Activated CD8-positive, alpha-beta memory T cell treated with anti-CD3 and anti-CD28 coated beads for 1 hour (primary cell): ENCODE results near the gene TRAPPC10.
"Not testable (repeated sequence)": the region's sequence is repeated elsewhere in the genome, so short reads cannot be mapped to it uniquely, and the experiment has no call there.

Source experiments
- DNase-seq, 2 donors: peaks; one replicate each; pipeline ENCODE4 v3.0.0-alpha.2; 2020; ENCODE audit warnings: low read depth in 1 of 2; ENCODE audit errors: extremely low read depth in 1 of 2

Gene TRAPPC10

DNA sequence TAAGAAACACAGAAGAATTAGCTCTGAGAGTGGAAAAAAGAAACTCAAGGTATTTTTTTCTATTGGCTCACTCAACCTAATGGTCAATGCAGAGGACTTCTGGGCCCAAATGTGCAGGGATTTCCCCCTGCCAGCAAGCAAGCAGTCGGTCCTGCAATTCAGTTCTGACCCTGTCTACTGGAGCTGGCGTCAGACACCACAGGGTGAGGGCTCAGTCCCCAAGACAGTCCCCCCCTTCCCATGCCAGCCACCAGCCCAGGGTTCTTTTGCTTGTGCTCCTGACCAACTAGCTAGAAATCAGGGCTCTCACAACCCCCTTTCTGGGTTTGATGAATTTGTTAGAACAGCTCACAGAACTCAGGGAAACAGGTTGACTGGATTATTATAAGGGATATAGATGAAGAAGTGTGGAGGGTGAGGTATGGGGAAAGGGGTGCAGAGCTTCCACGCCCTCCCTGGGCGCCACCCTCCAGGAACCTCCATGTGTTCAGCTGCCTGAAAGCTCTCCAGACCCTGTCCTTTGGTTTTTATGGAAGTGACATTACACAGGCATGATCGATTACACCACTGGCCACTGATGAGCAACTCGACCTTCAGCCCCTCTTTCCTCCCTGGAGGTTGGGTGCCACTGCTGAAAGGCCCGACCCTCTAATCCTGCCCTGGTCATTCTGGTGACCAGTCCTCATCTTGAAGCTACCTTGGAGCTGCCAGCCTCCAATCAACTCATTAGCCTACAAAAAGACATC lies 72.6 kb downstream of the TRAPPC10 start:
- no peak for DNase-seq

- no peak for DNase-seq
Measured at GRCh38 chr21:44085491-44086321, 73.6 kb downstream of the TRAPPC10 start.

- DNase-seq: no peak
Measured at GRCh38 chr21:44086636-44087425, 74.7 kb downstream of the TRAPPC10 start.

DNA sequence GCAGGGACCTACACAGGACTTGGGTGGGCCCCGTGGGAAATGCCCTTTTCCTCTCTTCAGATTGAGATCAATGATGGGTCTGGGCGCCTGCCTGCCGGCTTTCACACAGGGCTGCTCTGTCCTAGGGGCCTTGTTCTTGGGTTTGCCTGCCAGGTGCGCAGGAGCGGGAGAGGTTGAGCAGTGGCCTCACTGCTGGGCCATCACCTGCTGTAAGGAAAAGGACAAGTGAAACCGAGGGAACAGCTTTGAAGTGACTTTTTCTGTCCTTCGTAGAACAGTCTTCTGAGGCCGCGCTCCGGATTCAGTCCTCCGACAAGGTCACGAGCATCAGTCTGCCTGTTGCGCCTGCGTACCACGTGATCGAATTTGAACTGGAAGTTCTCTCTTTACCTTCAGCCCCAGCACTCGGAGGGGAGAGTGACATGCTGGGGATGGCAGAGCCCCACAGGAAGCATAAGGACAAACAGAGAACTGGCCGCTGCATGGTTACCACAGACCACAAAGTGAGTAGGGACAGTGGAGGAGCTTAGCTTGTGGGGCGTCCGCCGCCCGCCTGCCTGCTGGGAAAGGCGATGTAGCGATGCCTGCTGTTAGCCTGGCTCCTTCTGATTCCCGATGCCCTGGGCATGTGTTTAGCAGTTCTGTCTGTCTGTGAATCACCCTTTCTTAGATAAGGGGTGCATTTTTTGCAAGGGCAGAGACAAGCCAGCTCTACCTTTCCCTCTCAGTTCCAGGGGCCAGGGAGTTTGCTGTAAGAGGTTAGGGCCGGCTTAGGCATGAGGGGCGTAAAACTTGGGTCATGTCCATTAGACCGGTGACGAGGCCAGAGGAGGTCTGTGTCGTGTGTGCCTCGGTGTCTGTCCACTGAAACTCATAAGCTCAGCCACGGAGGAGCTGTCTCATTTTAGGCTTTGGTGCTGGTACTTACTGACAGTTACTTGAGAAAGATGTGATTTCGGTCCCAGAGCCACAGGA lies 75.6 kb downstream of the TRAPPC10 start:
- DNase-seq: no peak

- DNase-seq: no peak
Measured at GRCh38 chr21:44088401-44088780, 76.3 kb downstream of the TRAPPC10 start.

DNA sequence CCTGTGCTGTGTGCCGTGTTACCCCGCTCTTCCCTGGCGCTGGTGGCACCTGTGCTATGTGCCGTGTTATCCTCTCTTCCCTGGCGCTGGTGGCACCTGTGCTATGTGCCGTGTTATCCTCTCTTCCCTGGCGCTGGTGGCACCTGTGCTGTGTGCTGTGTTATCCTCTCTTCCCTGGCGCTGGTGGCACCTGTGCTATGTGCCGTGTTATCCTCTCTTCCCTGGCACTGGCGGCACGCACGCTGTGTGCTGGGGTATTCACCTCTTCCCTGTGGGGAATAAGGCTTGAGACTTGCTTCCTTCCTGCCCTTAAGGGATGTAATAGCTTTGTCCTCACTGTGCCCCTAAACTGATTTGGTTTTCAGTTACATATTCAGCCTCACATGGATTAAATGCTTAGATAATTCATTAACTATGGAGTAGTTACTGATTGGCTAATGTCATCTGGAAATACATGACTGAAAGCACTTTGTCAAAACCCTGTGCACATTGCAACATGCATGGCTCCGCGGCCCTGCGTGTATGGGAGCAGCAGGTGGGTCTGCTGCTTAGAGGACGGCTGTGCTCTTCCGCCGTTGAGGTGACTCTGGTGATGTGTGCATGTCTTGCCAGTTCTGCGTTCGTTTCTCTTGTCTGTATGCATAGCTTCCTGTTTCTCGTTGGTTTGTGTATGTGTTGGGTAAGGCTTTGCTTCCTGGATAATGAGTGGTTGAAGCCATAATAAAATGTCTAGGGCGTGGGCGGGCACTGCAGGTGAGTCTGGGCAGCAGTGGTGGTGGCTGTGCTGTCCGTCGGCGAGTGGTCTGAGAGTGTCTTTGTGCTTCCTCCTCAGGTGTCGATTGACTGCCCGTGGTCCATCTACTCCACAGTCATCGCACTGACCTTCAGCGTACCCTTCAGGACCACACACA lies 77.1 kb downstream of the TRAPPC10 start:
- no peak for DNase-seq

- no peak for DNase-seq
Measured at GRCh38 chr21:44090325-44090724, 78.2 kb downstream of the TRAPPC10 start.

DNA sequence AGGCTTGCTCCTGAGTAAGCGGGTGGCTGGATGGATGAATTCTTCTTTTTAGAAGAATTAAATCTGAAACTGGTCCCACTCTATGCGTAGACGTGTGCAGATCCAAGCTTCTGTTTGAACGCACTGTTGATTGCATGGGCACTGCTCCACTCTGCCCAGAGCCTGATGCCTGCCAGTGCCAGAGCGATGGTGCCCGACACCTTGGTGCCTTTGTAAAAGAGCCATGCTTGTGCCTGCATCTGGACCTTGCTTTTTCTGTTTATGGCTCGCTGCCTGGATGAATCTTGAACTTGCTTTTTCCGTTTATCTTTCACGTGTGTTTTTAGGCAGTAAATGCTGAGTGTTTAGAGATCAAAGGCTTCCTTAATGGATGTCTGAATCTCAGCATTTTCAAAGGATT lies 80.1 kb downstream of the TRAPPC10 start:
- no peak for DNase-seq

DNA sequence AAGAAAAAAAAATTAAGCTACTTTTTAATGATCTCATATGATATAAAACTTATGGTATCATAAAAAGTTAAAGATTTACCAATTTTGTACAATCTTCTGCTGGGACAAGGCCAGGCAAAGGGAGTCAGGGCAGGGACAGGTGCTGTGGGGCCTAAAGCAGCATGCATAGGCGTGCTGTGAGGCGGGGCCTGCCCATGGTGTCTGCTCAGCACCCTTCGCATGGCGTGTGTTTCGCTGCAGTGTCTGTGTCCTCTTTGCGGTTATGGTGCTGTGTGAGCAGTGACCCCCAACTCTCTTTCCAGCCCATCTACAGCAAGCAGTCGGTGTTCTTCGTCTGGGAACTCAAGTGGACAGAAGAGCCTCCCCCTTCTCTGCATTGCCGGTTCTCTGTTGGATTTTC lies 81.7 kb downstream of the TRAPPC10 start:
- no peak for DNase-seq

DNA sequence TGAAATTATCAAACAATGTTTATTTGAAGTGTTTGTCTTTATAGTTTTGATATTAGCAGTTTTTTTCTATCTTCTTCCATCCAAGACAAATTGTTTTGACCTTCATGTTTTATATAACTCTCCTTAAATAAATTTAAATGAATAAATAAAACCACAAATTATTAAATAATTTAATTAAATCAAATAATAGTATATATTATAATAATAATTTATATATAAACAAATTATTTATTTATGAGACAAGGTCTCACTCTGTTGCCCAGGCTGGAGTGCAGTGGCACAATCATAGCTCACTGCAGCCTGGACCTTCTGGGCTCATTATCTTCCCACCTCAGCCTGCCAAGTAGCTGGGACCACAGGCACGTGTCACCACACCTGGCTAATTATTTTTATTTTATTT lies 82.7 kb downstream of the TRAPPC10 start:
- no peak for DNase-seq

DNA sequence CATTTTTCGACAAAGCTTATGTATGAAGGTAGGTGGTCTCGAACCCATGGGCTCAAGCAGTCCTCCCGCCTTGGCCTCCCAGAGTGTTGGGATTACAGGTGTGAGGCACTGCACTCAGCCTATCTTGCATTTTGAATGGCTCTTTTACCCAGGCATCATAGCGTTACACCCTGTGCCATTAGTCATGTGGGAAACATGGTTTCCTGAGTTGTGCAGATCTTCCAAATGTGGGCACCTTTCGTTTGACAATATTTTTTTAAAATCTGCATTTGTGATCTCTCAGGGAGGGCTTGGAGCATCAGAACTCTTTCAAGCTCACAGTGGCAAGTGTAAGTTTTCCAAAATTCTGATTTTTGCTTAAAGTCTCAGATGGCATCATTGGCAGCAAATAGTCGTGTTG lies 86.4 kb downstream of the TRAPPC10 start:
- not testable (repeated sequence) for DNase-seq

DNA sequence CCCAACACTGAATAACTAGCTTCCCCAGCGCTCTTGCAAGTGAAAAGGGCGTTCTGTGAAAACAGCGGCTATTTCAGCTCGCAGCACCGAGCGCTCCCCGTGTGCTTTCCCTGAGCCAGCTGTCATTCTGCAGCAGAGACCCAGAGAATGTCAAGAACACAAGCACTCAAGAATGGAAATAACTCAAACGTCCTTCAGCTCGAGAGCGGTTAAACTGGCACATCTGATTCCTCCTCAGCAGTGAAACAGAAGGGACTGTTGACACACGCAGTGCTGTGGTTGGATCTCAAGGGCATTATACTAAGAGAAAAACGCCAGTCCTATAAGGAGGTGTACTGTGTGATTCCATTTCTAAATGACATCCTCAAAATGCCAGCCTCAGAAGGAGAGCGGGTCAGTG lies 86.9 kb downstream of the TRAPPC10 start:
- not testable (repeated sequence) for DNase-seq

DNA sequence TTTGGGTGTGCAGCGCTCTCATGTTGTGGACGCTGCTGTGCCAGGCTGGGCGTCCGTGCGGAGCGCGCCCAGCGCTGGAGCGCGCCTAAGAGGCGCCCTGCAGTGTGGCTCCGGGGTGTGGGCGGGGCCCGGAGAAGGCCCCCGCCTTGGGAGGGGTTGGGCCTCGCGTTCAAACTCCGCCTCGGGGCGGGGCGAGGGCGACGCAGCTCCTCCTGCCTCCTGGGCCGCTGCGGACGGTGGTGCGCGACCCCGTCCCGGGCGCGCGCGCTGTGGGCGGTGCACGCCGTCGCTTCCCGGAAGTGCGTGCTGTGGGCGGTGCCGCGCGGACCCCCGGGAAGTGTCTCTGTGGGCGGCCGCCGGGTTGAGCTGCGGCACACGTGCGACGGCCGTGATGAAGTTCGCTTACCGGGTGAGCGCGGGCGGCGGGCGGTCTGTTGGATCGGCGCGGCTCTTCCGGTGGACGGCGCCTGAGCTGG lies 95.0 kb downstream of the TRAPPC10 start, which contains the start of gene PWP2:
Gene PWP2, plus strand, starts transcription at position 374 of the 476 bp plus-strand sequence. Its CDS starts 18 bp downstream, at position 392.
- not testable (repeated sequence) for DNase-seq

DNA sequence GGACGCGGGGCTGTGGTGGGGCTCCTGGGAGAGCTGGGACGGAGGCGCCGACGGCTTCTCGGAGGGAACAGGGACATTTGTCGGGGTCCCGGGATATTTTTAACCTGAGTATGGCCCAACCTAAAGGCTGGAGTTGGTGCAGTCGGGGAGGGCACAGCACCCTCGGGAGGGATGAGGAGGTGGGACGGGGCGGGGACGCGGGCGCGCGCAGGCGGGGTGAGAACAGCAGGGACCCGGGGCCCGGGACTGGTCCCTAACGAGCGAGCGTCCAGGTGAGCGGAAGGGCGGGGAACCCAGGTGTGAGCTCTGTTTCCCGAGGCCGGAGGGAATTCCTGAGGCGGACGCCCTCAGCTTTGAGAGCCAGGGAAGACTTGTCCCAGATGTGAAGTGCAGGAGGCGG lies 95.5 kb downstream of the TRAPPC10 start:
- DNase-seq: not testable (repeated sequence)

GRCh38 chr21:44113702-44114371 lies 101.7 kb downstream of the TRAPPC10 start:
- DNase-seq: not testable (repeated sequence)

DNA sequence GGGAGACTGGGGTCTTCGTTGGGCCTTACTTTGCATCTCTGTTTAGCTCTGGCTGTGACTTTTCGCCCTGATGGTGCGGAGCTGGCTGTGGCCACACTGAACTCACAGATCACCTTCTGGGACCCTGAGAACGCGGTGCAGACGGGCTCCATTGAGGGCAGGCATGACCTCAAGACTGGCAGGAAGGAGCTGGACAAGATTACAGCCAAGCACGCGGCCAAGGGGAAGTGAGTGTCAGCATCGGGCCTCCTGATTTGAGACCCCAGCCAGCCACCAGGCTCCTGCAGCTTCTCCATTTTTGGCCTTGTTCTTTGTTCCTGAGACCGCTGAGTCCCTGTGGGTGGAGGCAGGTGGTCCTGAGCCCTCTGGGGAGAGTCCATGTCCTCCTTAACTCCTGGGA lies 110.0 kb downstream of the TRAPPC10 start:
- DNase-seq: not testable (repeated sequence)

DNA sequence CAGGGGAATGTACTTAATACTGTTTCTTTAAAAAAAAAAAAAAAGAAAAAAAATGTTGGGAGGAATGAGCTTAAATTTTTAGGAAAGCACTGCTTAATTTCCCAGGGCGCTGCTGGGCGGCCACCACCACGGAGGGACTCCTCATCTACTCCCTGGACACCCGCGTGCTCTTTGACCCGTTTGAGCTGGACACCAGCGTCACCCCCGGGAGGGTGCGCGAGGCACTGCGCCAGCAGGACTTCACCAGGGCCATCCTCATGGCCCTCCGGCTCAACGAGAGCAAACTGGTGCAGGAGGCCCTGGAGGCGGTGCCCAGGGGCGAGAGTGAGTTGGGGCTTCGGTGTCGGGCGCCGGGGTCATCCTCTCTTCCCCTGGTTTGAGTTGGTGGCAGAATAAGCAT lies 115.7 kb downstream of the TRAPPC10 start:
- DNase-seq: not testable (repeated sequence)

DNA sequence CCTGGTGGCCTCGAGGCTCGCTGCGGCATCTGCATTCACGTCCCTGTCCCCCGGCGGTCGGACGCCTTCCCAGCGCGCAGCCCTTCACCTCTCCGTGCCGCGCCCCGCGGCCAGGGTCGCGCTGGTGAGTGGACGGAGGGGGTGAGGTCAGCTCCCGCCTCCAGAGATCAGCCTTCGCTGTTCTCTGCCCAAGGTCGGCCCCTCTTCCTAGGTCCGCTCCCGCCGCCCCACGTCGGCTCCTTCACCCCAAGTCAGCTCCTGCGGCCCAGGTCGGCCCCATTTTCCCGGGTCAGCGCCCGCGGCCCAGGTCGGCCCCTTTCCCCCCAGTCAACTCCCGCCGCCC lies 121.6 kb downstream of the TRAPPC10 start:
- DNase-seq: not testable (repeated sequence)
